HG02970 (cell line): ENCODE results near the gene MPST.
"Not testable (repeated sequence)": the region's sequence is repeated elsewhere in the genome, so short reads cannot be mapped to it uniquely, and the experiment has no call there.

ENCODE experiments used
- ATAC-seq: cut with Tn5 transposase; IDR thresholded peaks from one replicate; pipeline ENCODE4 v1.9.1; 2021; ENCODE audit warnings: mild to moderate bottlenecking, moderate library complexity, moderate number of reproducible peaks; ENCODE audit not compliant: unreplicated experiment, low FRiP score

MPST gene

GRCh38 chr22:37058917-37059701, 39.6 kb downstream of the MPST start:
- ATAC-seq, result no peak

GRCh38 chr22:37059876-37060449, 40.4 kb downstream of the MPST start:
- ATAC-seq, result no peak

- ATAC-seq, result no peak
Measured at GRCh38 chr22:37060801-37061610, 41.5 kb downstream of the MPST start.

- ATAC-seq, result no peak
Measured at GRCh38 chr22:37061611-37062375, 42.3 kb downstream of the MPST start.

GRCh38 chr22:37062376-37062675, 42.8 kb downstream of the MPST start:
- ATAC-seq, result no peak

GRCh38 chr22:37062702-37063381, 43.3 kb downstream of the MPST start:
- ATAC-seq, result no peak

GRCh38 chr22:37063431-37064420, 44.2 kb downstream of the MPST start:
- no peak for ATAC-seq

- ATAC-seq, result no peak
Measured at GRCh38 chr22:37064553-37064952, 45.0 kb downstream of the MPST start.

GRCh38 chr22:37065180-37065579, 45.6 kb downstream of the MPST start:
- no peak for ATAC-seq

GRCh38 chr22:37065961-37066360, 46.4 kb downstream of the MPST start:
- ATAC-seq, result no peak

GRCh38 chr22:37067428-37067827, 47.9 kb downstream of the MPST start:
- no peak for ATAC-seq

- ATAC-seq, result no peak
Measured at GRCh38 chr22:37068859-37069258, 49.3 kb downstream of the MPST start.

- ATAC-seq, result no peak
Measured at GRCh38 chr22:37069319-37069718, 49.8 kb downstream of the MPST start.

GRCh38 chr22:37069719-37070118, 50.2 kb downstream of the MPST start:
- ATAC-seq, result no peak

- ATAC-seq, result no peak
Measured at GRCh38 chr22:37070334-37070733, 50.8 kb downstream of the MPST start.

- ATAC-seq, result no peak
Measured at GRCh38 chr22:37070744-37071143, 51.2 kb downstream of the MPST start.

- ATAC-seq, result not testable (repeated sequence)
Measured at GRCh38 chr22:37071850-37072592, 52.5 kb downstream of the MPST start.

GRCh38 chr22:37072673-37073072, 53.1 kb downstream of the MPST start:
- ATAC-seq, result no peak
